Osteocyte (in vitro differentiated cells): ENCODE measurements around the gene LOXHD1. TPM values are rescaled to one million over a fixed set of nuclear protein-coding genes. Genes with fewer than 3 reads are reported as not detected.
A peak's percentile ranks its signal among the peaks of the same experiment; 100 is the strongest.

Experiments
- DNase-seq: peaks from one replicate; pipeline ENCODE4 v3.0.0; 2021; ENCODE audit warnings: mixed read lengths; ENCODE audit not compliant: unreplicated experiment; ENCODE audit errors: extremely low spot score
- H3K27ac Mint-ChIP-seq: one replicate; pipeline ENCODE4 v1.8.0; 2021; ENCODE audit warnings: mild to moderate bottlenecking, mixed read lengths; ENCODE audit not compliant: unreplicated experiment
- H3K27me3 Mint-ChIP-seq: one replicate; pipeline ENCODE4 v1.8.0; 2021; ENCODE audit warnings: mixed read lengths; ENCODE audit not compliant: unreplicated experiment
- H3K36me3 Mint-ChIP-seq: one replicate; pipeline ENCODE4 v1.8.0; 2021; ENCODE audit warnings: mixed read lengths; ENCODE audit not compliant: unreplicated experiment
- H3K4me1 Mint-ChIP-seq: one replicate; pipeline ENCODE4 v1.8.0; 2021; ENCODE audit warnings: mixed read lengths; ENCODE audit not compliant: unreplicated experiment
- H3K4me3 Mint-ChIP-seq: one replicate; pipeline ENCODE4 v1.8.0; 2021; ENCODE audit warnings: mild to moderate bottlenecking, moderate library complexity, mixed read lengths; ENCODE audit not compliant: unreplicated experiment
- H3K9me3 Mint-ChIP-seq: one replicate; pipeline ENCODE4 v1.8.0; 2021; ENCODE audit warnings: mixed read lengths; ENCODE audit not compliant: unreplicated experiment
- total RNA-seq: library from RNA; stranded (reverse); gene quantifications from 2 replicates; pipeline ENCODE4 v1.2.1, GENCODE V29; 2021
- TF ChIP-seq, protein P1 (sequence below): fragments of 200-600 bp; sonication (generic); IDR thresholded peaks from 2 replicates; pipeline ENCODE4 v1.5.0; 2021; ENCODE audit warnings: antibody characterized with exemption, mild to moderate bottlenecking, moderate library complexity

Gene LOXHD1
- total RNA-seq, 1 donor from 2014 or later, result not detected

DNA sequence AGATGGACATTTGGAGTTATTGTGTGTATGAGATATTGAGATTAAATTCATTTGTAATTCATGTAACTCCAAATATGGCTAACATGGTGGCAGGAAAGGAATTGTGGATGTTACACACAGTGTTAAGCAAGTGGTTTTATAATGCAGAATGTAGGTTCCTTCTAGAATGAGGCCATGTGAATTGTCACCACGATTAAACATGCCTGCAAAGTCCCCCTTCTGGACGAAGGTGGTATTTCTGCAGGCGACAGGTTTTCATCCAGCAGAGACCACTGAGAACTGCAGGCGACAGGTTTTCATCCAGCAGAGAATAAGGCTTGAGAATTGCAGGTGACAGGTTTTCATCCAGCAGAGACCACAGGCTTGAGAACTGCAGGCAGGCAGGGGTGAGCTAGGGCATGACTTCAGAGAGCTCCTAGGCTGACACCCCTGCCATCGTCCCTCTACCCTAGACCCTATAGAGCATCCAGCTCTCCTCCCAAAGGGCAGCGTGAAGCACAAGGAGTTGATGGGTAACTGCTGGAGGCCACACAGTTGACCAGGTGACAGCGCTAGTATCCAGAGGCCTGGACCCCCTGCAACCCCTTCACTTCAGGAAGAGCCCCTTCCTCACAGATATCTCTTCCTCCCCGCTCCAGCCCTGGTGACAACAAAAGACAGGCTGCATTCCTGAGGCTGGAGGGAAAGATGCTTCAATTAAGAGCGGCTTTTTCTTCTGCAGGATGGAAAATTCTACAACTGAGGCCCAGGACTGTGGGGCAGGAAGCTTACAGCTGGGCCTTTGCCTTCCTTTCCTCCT lies 175.8 kb downstream of the LOXHD1 start:
- peaks cover 4% of the 10 kb centered on the region for H3K4me1 Mint-ChIP-seq
- TF ChIP-seq, protein P1, sequence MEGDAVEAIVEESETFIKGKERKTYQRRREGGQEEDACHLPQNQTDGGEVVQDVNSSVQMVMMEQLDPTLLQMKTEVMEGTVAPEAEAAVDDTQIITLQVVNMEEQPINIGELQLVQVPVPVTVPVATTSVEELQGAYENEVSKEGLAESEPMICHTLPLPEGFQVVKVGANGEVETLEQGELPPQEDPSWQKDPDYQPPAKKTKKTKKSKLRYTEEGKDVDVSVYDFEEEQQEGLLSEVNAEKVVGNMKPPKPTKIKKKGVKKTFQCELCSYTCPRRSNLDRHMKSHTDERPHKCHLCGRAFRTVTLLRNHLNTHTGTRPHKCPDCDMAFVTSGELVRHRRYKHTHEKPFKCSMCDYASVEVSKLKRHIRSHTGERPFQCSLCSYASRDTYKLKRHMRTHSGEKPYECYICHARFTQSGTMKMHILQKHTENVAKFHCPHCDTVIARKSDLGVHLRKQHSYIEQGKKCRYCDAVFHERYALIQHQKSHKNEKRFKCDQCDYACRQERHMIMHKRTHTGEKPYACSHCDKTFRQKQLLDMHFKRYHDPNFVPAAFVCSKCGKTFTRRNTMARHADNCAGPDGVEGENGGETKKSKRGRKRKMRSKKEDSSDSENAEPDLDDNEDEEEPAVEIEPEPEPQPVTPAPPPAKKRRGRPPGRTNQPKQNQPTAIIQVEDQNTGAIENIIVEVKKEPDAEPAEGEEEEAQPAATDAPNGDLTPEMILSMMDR, result peak; percentile 76
- DNase-seq, result no peak

DNA sequence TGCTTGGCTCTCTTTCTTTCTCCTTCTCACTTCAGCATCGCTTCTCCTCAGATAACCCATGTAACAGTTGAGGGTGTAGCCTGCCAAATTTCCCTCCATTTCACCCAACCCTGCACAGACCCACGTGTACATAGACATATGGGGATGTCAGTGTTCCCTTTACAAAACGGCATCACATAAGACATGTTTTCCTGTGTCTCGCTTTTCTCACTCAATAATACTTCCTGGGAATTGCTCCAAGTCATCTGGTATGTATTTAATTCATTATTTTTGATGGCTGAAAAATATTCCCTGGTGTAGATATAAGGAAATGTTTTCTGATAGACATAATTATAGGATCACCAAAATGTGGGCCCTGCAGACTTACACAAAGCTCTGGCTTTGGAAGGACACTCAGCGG lies 176.8 kb downstream of the LOXHD1 start:
- DNase-seq, result no peak
- Mint-ChIP-seq H3K4me1 (peaks cover 4% of the 10 kb centered on the region), H3K9me3 (no peaks in the 10 kb centered on the region), H3K4me3 (no peak overlapping the region), H3K36me3 (no peaks in the 10 kb centered on the region), H3K27me3 (peaks cover 39% of the 10 kb centered on the region), H3K27ac (no peak overlapping the region)
- TF ChIP-seq, protein P1, result no peak

More for the DNA sequence above, 175.8 kb downstream of the LOXHD1 start:
- no peak overlapping the region for H3K4me3 Mint-ChIP-seq
- H3K9me3 Mint-ChIP-seq, result no peaks in the 10 kb centered on the region
- no peak overlapping the region for H3K27ac Mint-ChIP-seq
- H3K36me3 Mint-ChIP-seq, result no peaks in the 10 kb centered on the region
- peaks cover 32% of the 10 kb centered on the region for H3K27me3 Mint-ChIP-seq

DNA sequence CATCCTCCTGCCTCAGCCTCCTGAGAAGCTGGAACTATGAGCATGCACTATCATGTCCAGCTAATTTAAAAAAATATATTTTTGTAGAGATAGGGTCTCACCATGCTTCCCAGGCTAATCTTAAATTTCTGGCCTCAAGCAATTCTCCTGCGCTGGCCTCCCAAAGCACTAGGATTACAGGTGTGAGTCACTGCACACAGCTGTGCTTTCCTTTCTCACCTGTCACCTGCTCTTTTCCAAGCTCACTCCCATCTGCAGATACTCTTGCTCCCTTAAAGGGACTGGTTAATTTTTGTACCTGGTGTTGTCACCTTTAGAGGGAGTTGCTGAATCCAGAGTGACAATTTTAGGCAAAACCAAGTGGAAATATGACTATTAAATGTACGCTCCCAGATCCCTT lies 178.2 kb downstream of the LOXHD1 start:
- H3K9me3 Mint-ChIP-seq, result no peaks in the 10 kb centered on the region
- no peak for DNase-seq
- H3K27me3 Mint-ChIP-seq, result peaks cover 37% of the 10 kb centered on the region

DNA sequence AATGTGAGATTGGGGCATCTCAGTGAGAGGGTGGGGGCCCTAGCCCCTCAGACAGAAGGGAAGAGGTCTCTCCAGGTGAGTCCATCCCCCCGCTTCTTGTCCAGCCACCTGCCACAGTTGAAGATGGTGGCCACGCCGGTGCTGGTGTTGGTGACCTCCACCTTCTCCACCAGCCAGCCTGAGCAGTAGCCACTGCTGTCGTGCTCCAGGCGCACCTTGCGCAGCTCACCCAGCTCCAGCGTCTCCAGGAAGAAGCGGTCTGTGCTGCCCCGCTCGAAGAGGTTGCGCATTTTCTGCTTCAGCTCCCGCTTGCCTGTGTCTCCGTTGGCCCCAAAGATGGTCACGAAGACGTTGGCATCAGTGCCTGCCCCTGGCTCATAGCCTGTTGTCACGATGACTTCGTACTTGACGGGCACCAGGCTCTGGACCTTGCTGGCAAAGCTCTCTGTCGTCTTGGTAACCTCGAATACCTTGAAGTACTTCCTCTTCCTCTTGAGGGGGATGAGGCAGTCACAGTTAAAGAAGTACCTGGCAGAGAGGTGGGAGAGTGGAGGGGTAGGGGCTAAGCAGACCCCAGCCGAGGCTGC lies 179.5 kb downstream of the LOXHD1 start:
- DNase-seq, result no peak
- Mint-ChIP-seq H3K4me1 (peaks cover 4% of the 10 kb centered on the region), H3K9me3 (no peaks in the 10 kb centered on the region), H3K27ac (no peak overlapping the region), H3K4me3 (no peak overlapping the region), H3K36me3 (no peaks in the 10 kb centered on the region), H3K27me3 (peaks cover 31% of the 10 kb centered on the region)
- TF ChIP-seq, protein P1, result no peak

More for the DNA sequence above, 178.2 kb downstream of the LOXHD1 start:
- Mint-ChIP-seq H3K27ac (no peak overlapping the region), H3K4me1 (peaks cover 4% of the 10 kb centered on the region), H3K36me3 (no peaks in the 10 kb centered on the region), H3K4me3 (no peak overlapping the region)
- TF ChIP-seq, protein P1, result no peak

DNA sequence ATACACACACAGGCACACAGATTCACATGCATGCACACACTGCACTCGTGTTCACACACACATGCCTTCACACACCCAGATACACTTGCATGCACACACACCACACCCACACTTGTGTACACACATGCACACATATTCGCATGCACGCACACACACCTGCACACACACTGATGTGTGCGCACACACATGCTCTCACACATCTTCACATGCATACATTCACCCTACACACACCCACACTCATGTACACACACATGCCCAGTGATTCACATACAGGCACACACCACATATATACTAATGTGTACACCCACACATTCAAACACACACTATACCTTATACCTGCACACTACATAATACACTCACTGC lies 181.6 kb downstream of the LOXHD1 start:
- no peak overlapping the region for H3K4me3 Mint-ChIP-seq
- TF ChIP-seq, protein P1, result no peak
- DNase-seq, result no peak
- H3K9me3 Mint-ChIP-seq, result no peaks in the 10 kb centered on the region
- H3K4me1 Mint-ChIP-seq, result peaks cover 8% of the 10 kb centered on the region
- peaks cover 32% of the 10 kb centered on the region for H3K27me3 Mint-ChIP-seq
- no peaks in the 10 kb centered on the region for H3K36me3 Mint-ChIP-seq
- H3K27ac Mint-ChIP-seq, result no peak overlapping the region
